Measurements from ENCODE around the gene CUL5. TPM values are rescaled to one million over a fixed set of nuclear protein-coding genes. Genes with fewer than 3 reads are reported as not detected.

CUL5 gene
- polyA plus RNA-seq, 1 of the 3 experiments (the other 2 are of a cell fraction): 8.0 TPM

- Histone ChIP-seq H3K27ac (ENCODE audit: low read depth in 2 of 2, low read length in 1 of 2) (no peak overlapping the region), H3K9ac (no peak overlapping the region), H3K9me2 (no peaks in the 10 kb centered on the region), H3K36me3 (replicated peaks in 1 of 2; ENCODE audit: control insufficient read depth in 1 of 2, insufficient read depth in 2 of 2, low read length in 1 of 2) (peaks cover 20 to 27% of the 10 kb centered on the region in 2 experiments), H3K4me2 (no peak overlapping the region), H3K27me3 (ENCODE audit: insufficient read depth) (no peaks in the 10 kb centered on the region), H4K20me1 (ENCODE audit: insufficient read depth) (peaks cover 34% of the 10 kb centered on the region), H3K4me1 (ENCODE audit: control insufficient read depth in 1 of 2, insufficient read depth in 2 of 2, low read depth in 1 of 2, low read length in 1 of 2) (no peaks in the 10 kb centered on the region), H3K9me3 (no peaks in the 10 kb centered on the region), H3K4me3 (ENCODE audit: low read depth in 2 of 2, low read length in 1 of 2) (no peak overlapping the region), H3F3A (replicated peaks; ENCODE audit: insufficient read depth) (no peaks in the 10 kb centered on the region), H3K79me2 (ENCODE audit: insufficient read depth) (peaks cover 52% of the 10 kb centered on the region), H2AFZ (ENCODE audit: low read depth) (no peak overlapping the region)
- ChIA-PET POLR2A (no interaction called here), CTCF (no interaction called here)
- DNase-seq: no peak
- TF ChIP-seq NRF1 (IDR thresholded peaks at IDR 0.05; ENCODE audit: low read depth, low read length): no peak
- no peak for TF ChIP-seq TCF12 (IDR thresholded peaks at IDR 0.05)
- no peak for TF ChIP-seq MEF2A (IDR thresholded peaks at IDR 0.05; ENCODE audit: borderline replicate concordance, low read depth)
- no peak for TF ChIP-seq IRF3 (IDR thresholded peaks at IDR 0.05; ENCODE audit: low read depth, low read length)
- TF ChIP-seq NFIC (IDR thresholded peaks at IDR 0.05; ENCODE audit: borderline replicate concordance): no peak
- WGBS (ENCODE audit: low lambda C conversion rate): 90% methylated on average over 4 of the region's 4 CpGs
Observed at GRCh38 chr11:108035690-108036089, 27.0 kb downstream of the CUL5 start.

GRCh38 chr11:108037211-108037610 lies 28.5 kb downstream of the CUL5 start:
- Histone ChIP-seq H3K79me2 (ENCODE audit: insufficient read depth) (peaks cover 41% of the 10 kb centered on the region), H3K27me3 (ENCODE audit: insufficient read depth) (no peaks in the 10 kb centered on the region), H3K4me2 (no peak overlapping the region), H2AFZ (ENCODE audit: low read depth) (no peak overlapping the region), H3K9ac (no peak overlapping the region), H3K9me3 (no peaks in the 10 kb centered on the region), H3F3A (replicated peaks; ENCODE audit: insufficient read depth) (no peaks in the 10 kb centered on the region), H3K4me1 (ENCODE audit: control insufficient read depth in 1 of 2, insufficient read depth in 2 of 2, low read depth in 1 of 2, low read length in 1 of 2) (no peaks in the 10 kb centered on the region), H3K36me3 (replicated peaks in 1 of 2; ENCODE audit: control insufficient read depth in 1 of 2, insufficient read depth in 2 of 2, low read length in 1 of 2) (peaks cover 20 to 27% of the 10 kb centered on the region in 2 experiments), H3K27ac (ENCODE audit: low read depth in 2 of 2, low read length in 1 of 2) (no peak overlapping the region), H4K20me1 (ENCODE audit: insufficient read depth) (peaks cover 21% of the 10 kb centered on the region; the same call in 1 of the 2 replicates), H3K4me3 (ENCODE audit: low read depth in 2 of 2, low read length in 1 of 2) (no peak overlapping the region), H3K9me2 (no peaks in the 10 kb centered on the region)
- WGBS (ENCODE audit: low lambda C conversion rate): 94% methylated on average over 2 of the region's 2 CpGs
- CTCF ChIA-PET: no interaction called here
- POLR2A ChIA-PET: no interaction called here
- TF ChIP-seq YY1 (IDR thresholded peaks at IDR 0.05; ENCODE audit: low read depth) (no peak), MEF2A (IDR thresholded peaks at IDR 0.05; ENCODE audit: borderline replicate concordance, low read depth) (no peak), IRF3 (IDR thresholded peaks at IDR 0.05; ENCODE audit: low read depth, low read length) (no peak), RXRA (IDR thresholded peaks at IDR 0.05; ENCODE audit: borderline replicate concordance, low read depth) (no peak), SIN3A (IDR thresholded peaks at IDR 0.05; ENCODE audit: borderline replicate concordance, low read depth, low read length) (no peak), REST (IDR thresholded peaks at IDR 0.05; ENCODE audit: low read depth, low read length) (no peak), MXI1 (IDR thresholded peaks at IDR 0.05; ENCODE audit: low read depth, low read length) (no peak)
- DNase-seq: no peak
